Thymus (tissue), 11 donors: ENCODE measurements around the gene NKAIN4. TPM values are rescaled to one million over a fixed set of nuclear protein-coding genes. Genes with fewer than 3 reads are reported as not detected.

Experiments
- DNase-seq, 9 donors: peaks; one replicate each; pipeline ENCODE4 v3.0.0-alpha.2; 2013; ENCODE audit warnings: low spot score in 9 of 9, low read depth in 6 of 9, missing footprints in 1 of 9
- H3K27ac ChIP-seq, 2 donors: one replicate each; pipeline ENCODE4 v1.5.1; 2013; ENCODE audit warnings: control low read depth in 1 of 2, low read depth in 1 of 2, low read length in 1 of 2, mild to moderate bottlenecking in 1 of 2, moderate library complexity in 1 of 2
- H3K27me3 ChIP-seq, 2 donors: one replicate each; pipeline ENCODE4 v1.5.1; 2013; ENCODE audit warnings: low read length in 1 of 2; ENCODE audit not compliant: control insufficient read depth in 2 of 2, insufficient read depth in 1 of 2
- H3K36me3 ChIP-seq, 2 donors: one replicate each; pipeline ENCODE4 v1.5.1; 2013; ENCODE audit warnings: low read length in 1 of 2, mild to moderate bottlenecking in 1 of 2, moderate library complexity in 1 of 2; ENCODE audit not compliant: control insufficient read depth in 2 of 2, insufficient read depth in 2 of 2
- H3K4me1 ChIP-seq, 2 donors: one replicate each; pipeline ENCODE4 v1.5.1; 2013; ENCODE audit warnings: low read length in 2 of 2; ENCODE audit not compliant: control insufficient read depth in 2 of 2, insufficient read depth in 2 of 2
- H3K4me3 ChIP-seq, 2 donors: one replicate each; pipeline ENCODE4 v1.5.1; 2013; ENCODE audit warnings: low read length in 2 of 2, control low read depth in 1 of 2, mild to moderate bottlenecking in 1 of 2
- H3K9me3 ChIP-seq, 2 donors: one replicate each; pipeline ENCODE4 v1.5.1; 2013; ENCODE audit warnings: low read length in 1 of 2, mild to moderate bottlenecking in 1 of 2; ENCODE audit not compliant: control insufficient read depth in 2 of 2, insufficient read depth in 1 of 2
- WGBS: extraction: QIAGEN DNeasy Blood & Tissue Kit; methylation state at CpG from one replicate; pipeline ENCODE4 v1.1.7; 2013; 5-methylcytosine and 5-hydroxymethylcytosine counted together
- polyA plus RNA-seq: library from polyadenylated mRNA; stranded (reverse); fragments of 200-250 nt; gene quantifications from one replicate; pipeline ENCODE4 v1.2.3, GENCODE V29; 2013
- total RNA-seq: library from RNA; stranded (reverse); fragments of 120-200 nt; gene quantifications from one replicate; pipeline ENCODE4 v1.2.4, GENCODE V29; 2013
- donor health status: healthy.

NKAIN4 gene
- total and polyA plus RNA-seq, 2 donors, result 2.2 to 8.5 TPM

DNA sequence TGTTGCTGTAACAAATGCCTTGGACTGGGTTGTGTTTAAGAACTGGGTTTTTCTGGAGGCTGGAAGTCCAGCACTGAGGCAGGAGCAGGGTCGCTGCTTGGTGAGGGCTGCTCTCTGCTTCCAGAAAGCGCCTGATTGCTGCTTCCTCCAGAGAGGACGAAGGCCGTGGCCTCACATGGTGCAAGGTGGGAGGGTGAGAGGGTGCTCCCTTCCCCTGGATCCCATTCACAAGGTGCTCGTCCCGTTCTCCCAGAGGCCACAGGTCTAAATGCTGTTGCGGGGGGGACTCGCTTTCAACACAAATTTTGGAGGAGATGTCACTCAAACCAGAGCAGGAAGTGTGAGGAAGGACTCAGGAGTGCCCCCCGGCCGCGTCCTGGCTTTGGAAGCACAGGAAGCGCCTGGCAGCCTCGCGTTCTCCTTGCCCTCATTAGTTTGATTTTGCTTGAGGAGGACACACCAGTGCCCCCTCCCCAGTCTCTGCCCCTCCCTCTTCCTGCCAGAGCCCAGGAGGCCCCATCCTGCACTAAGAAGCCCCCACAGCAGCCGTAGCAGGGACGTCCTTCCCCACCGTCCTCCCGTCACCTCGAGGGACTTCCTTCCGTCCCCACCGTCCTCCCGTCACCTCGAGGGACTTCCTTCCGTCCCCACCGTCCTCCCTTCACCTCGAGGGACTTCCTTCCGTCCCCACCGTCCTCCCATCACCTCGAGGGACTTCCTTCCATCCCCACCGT, 7.7 kb upstream of the NKAIN4 start:
- WGBS, result 13% methylated on average over 30 of the region's 30 CpGs
- DNase-seq, result no peak
- peaks cover 6 to 66% of the 10 kb centered on the region in 2 donors for H3K27me3 ChIP-seq
- no peak overlapping the region for H3K4me3 ChIP-seq
- no peaks in the 10 kb centered on the region for H3K9me3 ChIP-seq
- H3K36me3 ChIP-seq, result no peaks in the 10 kb centered on the region
- no peak overlapping the region for H3K27ac ChIP-seq
- peaks cover 0 to 15% of the 10 kb centered on the region in 2 donors for H3K4me1 ChIP-seq

DNA sequence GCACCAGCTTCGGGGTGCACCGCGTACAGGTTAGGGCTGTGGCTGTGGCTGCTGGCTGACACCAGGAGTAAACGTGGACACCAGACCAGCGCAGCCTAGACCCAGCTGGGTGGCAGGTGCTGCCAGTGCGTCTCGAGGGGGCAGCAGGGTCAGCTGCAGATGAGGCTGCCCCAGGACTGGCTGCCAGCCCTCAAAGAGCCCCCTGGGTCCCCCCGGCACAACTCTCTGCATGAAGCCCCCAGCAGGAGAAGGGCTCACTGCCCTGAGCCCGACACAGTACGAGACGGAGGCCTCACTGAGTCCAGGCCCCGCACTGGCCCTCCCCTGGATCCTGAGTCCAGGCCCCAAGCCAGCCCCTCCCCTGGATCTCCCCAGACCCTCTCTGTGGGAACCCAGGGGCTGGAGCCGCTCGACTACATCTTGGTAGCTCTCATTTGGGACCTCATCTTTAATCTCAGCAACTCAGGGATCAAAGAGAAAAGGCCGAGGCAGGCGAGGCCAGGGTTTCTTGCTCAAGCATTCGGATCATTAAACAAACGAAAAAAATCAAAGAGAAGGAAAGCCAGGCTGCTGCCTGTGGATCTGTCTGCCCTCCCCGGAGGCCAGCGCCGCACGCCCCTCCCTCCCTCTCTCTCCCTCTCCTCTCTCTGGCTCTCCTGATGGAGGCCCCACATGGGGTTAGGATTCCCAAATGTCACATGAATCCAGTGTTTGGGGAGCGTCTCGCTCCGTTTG, 7.0 kb upstream of the NKAIN4 start:
- H3K27ac ChIP-seq, result no peak overlapping the region
- H3K27me3 ChIP-seq, result peaks cover 10 to 72% of the 10 kb centered on the region in 2 donors
- no peak for DNase-seq
- WGBS, result 72% methylated on average over 25 of the region's 25 CpGs
- peaks cover 0 to 15% of the 10 kb centered on the region in 2 donors for H3K4me1 ChIP-seq
- H3K4me3 ChIP-seq, result no peak overlapping the region
- no peaks in the 10 kb centered on the region for H3K36me3 ChIP-seq
- H3K9me3 ChIP-seq, result no peaks in the 10 kb centered on the region

DNA sequence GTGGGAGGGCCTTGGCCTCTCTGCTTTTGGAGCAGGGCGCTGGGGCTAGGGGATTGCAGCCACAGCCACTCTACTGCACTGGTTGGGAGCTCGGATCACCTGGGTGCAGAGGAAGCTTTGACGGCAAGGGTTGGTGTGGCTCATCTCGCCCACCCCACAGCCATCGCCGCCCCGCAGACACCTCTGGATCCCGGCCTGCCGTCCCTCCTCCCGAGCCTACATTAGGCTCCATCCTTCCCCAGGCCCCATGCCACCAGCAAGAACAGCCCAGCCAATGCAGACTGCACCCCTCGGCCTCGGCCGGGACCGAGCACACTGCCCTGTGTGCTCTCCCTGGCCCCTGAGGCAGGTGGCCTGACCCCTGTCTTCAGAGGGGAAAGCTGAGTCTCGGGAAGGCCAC, 6.3 kb upstream of the NKAIN4 start:
- Histone ChIP-seq H3K4me1 (peaks cover 0 to 15% of the 10 kb centered on the region in 2 donors), H3K27me3 (peaks cover 17 to 79% of the 10 kb centered on the region in 2 donors), H3K9me3 (no peaks in the 10 kb centered on the region), H3K4me3 (no peak overlapping the region), H3K36me3 (no peaks in the 10 kb centered on the region), H3K27ac (no peak overlapping the region)
- 94% methylated on average over 15 of the region's 15 CpGs for WGBS
- DNase-seq, result no peak

DNA sequence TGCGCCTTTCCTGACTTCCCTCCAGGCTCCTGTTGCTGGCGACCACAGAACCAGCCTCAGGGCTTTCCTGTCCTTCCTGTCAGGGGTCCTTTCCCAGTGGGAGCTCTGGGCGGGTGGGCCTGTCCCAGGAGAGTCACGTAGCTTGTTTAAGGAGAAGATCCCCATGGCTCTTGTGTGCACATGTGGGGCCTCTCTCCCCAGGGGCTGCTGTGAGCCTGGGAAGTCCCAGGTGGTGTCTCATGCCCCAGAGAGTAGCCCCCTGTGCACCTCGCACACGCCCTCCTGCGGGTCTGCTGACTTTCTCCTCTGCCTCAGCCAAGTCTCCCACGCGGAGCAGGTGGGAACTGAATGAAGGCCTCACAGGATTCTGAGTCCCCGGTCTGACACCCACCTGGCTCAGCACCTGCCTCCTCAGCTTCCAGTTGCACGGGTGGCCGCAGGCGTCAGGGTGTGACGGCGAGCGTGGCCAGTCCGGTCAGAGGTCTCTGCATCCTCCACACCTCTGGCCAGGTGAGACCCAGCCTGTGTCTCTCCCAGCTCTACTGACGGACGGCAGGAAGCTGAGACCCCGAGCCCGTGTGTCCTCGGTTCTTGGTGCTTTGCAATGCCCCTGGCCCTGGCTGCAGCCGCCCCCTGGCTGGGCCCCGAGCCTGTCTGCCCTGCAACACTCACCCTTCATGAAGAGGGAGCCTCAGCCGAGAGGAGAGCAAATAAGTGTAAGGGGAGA, 5.6 kb upstream of the NKAIN4 start:
- Histone ChIP-seq H3K4me1 (peaks cover 0 to 15% of the 10 kb centered on the region in 2 donors), H3K36me3 (no peaks in the 10 kb centered on the region), H3K4me3 (no peak overlapping the region), H3K27me3 (peaks cover 23 to 85% of the 10 kb centered on the region in 2 donors), H3K27ac (no peak overlapping the region), H3K9me3 (no peaks in the 10 kb centered on the region)
- WGBS, result 83% methylated on average over 25 of the region's 25 CpGs
- no peak for DNase-seq

DNA sequence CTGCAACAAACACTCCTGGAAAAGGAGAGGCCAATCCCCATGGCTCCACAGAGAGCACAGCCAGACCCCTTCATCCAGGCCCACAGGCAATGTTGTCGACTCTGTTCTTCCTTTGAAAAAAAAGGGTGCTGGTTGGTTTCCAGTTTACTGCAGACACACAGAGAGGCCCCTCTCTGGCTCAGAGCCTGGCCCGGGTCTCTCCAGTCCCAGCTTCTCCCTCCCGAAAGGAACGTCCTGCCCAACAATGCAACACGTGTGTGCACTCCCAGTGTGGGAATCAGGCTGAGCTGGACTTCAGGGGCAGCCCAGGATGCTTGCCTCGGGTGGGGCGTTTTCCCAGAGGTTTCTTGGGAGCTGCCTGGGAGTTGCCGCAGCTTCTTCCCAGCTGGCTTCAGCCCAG, 4.5 kb upstream of the NKAIN4 start:
- no peak for DNase-seq
- WGBS, result 69% methylated on average over 8 of the region's 8 CpGs
- Histone ChIP-seq H3K9me3 (no peaks in the 10 kb centered on the region), H3K27me3 (peaks cover 34 to 88% of the 10 kb centered on the region in 2 donors), H3K27ac (no peak overlapping the region), H3K4me1 (peaks cover 0 to 15% of the 10 kb centered on the region in 2 donors), H3K4me3 (no peak overlapping the region), H3K36me3 (no peaks in the 10 kb centered on the region)

DNA sequence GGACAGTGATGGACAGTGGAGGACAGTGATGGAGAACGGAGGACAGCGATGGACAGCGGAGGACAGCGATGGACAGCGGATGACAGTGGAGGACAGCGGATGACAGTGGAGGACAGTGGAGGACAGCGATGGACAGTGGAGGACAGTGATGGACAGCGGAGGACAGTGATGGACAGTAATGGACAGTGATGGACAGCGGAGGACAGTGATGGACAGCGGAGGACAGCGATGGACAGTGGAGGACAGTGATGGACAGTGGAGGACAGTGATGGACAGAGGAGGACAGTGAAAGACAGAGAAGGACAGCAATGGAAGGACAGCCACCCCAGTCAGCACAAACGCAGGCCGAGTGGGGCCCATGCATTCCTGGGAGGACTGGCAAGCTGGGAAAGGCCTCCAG, 3.4 kb upstream of the NKAIN4 start:
- Histone ChIP-seq H3K27me3 (peaks cover 45 to 92% of the 10 kb centered on the region in 2 donors), H3K9me3 (no peaks in the 10 kb centered on the region), H3K4me3 (no peak overlapping the region), H3K36me3 (no peaks in the 10 kb centered on the region), H3K27ac (no peak overlapping the region), H3K4me1 (peaks cover 0 to 15% of the 10 kb centered on the region in 2 donors)
- WGBS, result 93% methylated on average over 13 of the region's 13 CpGs
- DNase-seq, result no peak

DNA sequence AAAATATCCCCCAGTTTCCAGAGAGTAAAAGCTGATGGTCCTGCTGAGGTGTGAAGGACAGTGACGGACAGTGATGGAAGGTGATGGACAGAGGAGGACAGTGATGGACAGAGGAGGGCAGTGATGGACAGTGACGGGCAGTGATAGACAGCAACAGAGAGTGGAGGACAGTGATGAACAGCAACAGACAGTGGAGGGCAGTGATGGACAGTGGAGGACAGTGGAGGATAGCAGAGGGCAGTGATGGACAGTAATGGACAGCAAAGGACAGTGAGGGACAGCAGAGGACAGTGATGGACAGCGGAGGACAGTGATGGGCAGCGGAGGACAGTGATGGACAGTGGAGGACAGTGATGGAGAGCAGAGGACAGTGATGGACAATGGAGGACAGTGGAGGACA, 2.7 kb upstream of the NKAIN4 start:
- Histone ChIP-seq H3K27me3 (peaks cover 52 to 93% of the 10 kb centered on the region in 2 donors), H3K4me1 (peaks cover 0 to 13% of the 10 kb centered on the region in 2 donors)
- 94% methylated on average over 4 of the region's 4 CpGs for WGBS

DNA sequence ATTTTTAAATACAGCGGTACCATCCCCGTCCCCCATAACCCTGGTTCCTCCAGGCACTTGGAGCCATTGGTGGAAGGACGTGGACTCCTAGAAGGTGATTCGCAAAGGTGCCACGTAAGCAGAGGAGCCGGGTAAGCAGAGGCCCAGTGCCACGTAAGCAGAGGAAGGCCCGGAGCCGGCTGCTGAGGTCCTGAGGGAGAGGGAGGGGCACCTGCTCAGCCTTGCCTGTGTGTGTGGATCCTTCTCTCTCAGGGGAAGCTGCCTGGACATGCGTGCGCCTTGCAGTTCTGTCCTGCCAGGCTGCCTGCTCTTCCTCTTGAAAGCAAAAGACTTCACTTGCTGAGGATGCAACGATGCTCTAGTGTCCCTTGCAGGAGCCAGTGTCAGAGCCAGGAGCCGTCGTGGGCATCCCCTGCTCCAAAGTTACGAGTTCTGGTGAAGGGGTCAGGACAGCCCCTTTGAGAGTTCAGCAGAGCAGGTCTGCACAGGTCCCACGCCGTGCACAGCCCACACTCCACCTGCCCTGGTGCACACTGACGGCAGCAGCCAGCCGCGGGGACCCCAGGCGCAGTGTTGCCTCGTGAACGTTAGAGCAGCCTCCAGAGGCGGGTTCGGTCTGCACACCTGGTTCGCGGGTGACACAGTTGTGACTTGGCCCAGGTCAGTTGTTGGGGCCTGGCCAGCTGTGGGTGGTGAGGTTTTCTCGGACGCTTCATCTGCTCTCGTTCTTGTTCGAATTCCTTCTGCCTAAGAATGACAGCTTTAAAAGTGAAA, 1.9 kb upstream of the NKAIN4 start:
- 58% methylated on average over 31 of the region's 31 CpGs for WGBS
- DNase-seq, result no peak
- peaks cover 57 to 89% of the 10 kb centered on the region in 2 donors for H3K27me3 ChIP-seq
- no peaks in the 10 kb centered on the region for H3K9me3 ChIP-seq
- H3K27ac ChIP-seq, result no peak overlapping the region
- H3K4me3 ChIP-seq, result no peak overlapping the region
- H3K4me1 ChIP-seq, result peaks cover 0 to 12% of the 10 kb centered on the region in 2 donors
- no peaks in the 10 kb centered on the region for H3K36me3 ChIP-seq

More for the DNA sequence above, 2.7 kb upstream of the NKAIN4 start:
- H3K36me3 ChIP-seq, result no peaks in the 10 kb centered on the region
- DNase-seq, result no peak
- H3K9me3 ChIP-seq, result no peaks in the 10 kb centered on the region
- no peak overlapping the region for H3K4me3 ChIP-seq
- H3K27ac ChIP-seq, result no peak overlapping the region
